ENCODE data around the gene CDK4. TPM values are rescaled to one million over a fixed set of nuclear protein-coding genes. Genes with fewer than 3 reads are reported as not detected.

The CDK4 gene
- total RNA-seq, 4 donors from 2014 or later: 66.3 to 104 (median 83.6) TPM

DNA sequence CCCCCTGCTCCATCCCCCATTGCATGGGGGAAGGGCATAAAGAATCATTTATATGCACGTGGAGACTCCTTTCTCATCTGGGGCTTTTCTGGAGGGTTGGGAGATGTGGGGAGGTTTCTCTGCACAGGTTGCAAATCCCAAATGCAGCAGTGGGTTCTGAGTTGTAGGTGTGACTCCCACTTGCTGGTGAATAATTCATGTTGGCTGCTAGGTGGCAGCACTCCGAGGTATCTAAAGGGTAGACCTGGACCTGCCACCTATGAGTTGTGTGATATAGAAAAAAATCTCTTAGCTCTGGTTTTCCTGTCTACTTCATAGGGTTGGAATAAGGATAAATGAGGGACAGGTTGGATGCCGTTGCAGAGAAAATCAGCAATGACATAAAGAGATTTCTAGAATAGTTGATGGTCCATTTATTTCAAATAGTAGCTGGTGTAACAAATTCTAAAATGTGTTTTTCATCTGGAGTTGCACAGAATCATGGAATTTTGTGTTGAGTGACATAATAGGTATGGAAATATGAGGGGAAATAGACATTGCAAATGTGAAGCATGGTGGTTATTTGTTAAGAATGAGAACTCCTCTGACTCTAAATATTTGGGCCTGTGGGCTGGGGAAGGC lies 7.4 kb upstream of the CDK4 start:
- no peak for TF ChIP-seq CTCF (IDR thresholded peaks at IDR 0.05; ENCODE audit: low read depth)

DNA sequence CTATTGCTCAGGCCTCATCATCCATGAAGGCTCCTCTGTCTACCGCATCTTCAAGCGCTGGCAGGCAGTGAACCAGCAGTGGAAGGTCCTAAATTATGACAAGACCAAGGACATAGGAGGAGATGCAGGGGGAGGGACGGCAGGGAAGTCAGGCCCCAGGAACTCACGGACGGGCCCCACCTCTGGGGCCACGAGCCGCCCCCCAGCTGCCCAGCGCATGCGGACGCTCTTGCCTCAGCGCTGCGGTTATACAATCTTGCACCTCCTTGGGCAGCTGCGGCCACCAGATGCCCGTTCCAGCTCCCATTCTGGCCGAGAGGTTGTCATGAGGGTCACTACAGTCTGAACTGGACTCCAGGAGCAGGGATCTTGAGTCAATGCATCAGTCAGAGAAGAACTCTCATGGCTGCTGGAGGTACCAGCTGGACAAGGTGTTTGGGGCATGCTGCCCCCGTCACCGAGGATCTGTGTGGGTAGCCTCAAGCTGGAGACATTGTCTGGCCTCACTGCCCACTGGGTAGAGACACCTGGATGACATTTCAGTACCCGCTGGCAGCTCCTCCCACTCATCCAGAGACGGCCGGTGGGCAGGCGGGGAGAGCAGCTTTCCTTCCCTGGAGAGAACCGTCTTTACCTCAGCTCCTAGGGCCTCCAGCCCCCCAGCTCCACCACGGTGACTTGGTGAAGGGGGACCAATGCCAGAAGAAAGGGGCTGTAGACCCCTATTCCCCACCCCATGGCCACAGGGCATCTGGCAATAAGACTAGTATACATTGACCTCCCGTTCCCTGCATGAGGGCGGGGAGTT lies 6.6 kb upstream of the CDK4 start:
- no peak for TF ChIP-seq CTCF (IDR thresholded peaks at IDR 0.05; ENCODE audit: low read depth)

DNA sequence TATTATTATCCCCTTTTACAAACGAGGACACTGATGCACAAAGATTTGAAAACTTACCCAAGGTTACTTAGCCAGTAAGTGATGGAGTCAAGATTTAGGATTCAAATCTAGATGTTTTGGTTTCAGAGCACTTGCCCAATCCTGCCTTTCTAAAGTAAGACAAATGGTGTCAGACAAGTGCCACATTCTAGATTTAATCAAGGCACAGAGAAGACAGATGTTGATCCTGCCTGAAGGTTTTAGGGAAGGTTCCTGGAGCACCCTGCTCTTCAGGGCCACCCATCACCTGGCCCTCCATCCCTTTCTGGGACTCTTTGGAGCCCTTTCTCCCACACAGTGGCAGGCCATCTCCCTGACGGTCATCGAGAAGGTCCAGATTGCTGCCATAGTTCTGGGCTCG lies 5.7 kb upstream of the CDK4 start:
- TF ChIP-seq CTCF (IDR thresholded peaks at IDR 0.05; ENCODE audit: low read depth): no peak

DNA sequence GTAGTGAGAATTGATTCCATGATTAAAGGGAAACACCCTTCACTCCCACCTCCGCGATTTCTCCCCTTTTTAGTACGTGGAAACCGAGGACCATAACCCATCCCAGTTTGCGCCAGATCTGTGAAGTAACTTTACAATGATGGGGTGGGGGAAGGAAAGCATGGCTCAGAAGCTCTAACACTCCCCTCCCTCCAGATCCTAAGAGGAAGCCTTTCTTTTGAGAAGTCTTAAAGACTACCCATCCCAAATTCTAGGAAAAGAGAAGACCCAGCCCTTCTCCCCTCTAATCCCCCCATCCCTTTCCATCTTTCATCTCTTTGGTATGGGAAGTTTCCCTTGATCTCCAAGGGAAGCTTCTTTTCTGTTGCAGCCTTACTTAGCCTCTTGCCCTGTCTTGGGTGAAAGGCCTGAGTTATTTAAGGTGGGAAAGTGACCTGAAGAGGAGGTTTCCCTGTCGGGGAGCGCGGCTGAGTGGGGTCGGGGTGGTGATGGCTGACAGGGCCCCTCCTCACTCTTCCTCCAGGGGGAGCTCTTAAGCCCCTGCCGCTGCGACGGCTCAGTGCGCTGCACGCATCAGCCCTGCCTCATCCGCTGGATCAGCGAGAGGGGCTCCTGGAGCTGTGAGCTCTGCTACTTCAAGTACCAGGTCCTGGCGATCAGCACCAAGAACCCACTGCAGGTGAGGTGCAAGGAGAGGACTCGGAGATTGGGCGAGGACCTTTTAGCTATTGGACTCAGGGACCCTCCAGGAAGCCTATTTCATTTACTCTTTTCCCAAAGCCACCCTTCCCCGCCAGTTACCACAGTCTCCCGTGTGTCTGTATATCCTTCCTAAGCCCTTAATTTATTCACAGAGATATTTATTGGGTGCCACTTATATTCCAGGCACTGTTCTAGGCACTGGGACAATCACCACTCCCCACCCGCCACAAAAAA lies 4.6 kb upstream of the CDK4 start:
- TF ChIP-seq CTCF (IDR thresholded peaks at IDR 0.05; ENCODE audit: low read depth): no peak

DNA sequence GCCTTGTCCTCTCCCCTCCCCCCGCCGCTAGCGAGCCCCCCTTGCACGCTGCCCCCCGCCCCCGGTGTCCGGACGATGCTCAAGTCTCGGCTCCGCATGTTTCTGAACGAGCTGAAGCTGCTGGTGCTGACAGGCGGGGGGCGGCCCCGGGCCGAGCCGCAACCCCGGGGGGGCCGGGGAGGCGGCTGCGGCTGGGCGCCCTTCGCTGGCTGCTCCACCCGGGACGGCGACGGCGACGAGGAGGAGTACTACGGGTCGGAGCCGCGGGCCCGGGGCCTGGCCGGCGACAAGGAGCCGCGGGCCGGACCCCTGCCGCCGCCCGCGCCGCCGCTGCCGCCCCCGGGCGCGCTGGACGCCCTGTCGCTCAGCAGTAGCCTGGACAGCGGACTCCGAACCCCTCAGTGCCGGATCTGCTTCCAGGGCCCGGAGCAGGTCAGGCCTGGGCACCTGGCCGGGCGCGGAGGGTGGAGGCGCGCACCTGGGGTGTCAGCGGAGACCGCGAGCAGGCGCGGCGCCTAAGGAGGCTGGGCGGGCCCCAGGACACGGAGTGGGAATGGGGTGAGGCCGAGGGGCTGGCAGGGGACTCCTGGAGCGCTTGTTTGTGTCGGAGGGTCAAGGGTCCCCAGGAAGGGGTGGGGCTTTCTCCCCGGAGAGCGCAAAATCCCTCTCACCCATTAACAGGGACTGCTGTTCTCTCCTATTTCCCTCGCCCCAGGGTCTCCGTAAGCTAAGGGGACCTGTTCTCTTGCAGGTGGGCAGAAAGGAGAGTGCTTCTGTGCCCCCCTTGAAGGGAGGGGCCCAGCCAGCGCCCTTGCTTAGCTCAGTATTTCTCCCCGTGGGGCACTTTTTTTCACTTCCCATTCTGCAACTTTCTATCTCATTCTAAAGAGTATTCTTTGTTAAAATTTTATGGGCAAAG lies 3.6 kb upstream of the CDK4 start:
- no peak for TF ChIP-seq CTCF (IDR thresholded peaks at IDR 0.05; ENCODE audit: low read depth)

GRCh38 chr12:57755194-57755453 lies 3.0 kb upstream of the CDK4 start:
- TF ChIP-seq CTCF (IDR thresholded peaks at IDR 0.05; ENCODE audit: low read depth): no peak

Data from subcutaneous adipose tissue (tissue), 4 donors.